Caco-2 (cell line): ENCODE data around the gene IGSF3. TPM values are rescaled to one million over a fixed set of nuclear protein-coding genes. Genes with fewer than 3 reads are reported as not detected.

ENCODE experiments used
- BruUV-seq: library from RNA; stranded (reverse); fragments of 400-500 nt; replicated peaks from 2 replicates; lab custom pipeline; 2021; lab: Mats Ljungman, UMichigan
- CTCF ChIA-PET: fragments of 300-600 bp; sonication (Branson Sonifier 250); formaldehyde crosslinking; loops from one replicate; lab custom pipeline; 2022; ENCODE audit warnings: antibody characterized with exemption; lab: Charles Lee
- POLR2A ChIA-PET: fragments of 300-600 bp; sonication (Branson Sonifier 250); formaldehyde crosslinking; loops from one replicate; lab custom pipeline; 2022; ENCODE audit warnings: antibody characterized with exemption; lab: Charles Lee
- DNase-seq, 2 experiments: peaks; one replicate each; pipeline versions ENCODE4 v3.0.0 to v3.0.0-alpha.2; 2020 to 2022
- H3K27me3 ChIP-seq: replicated peaks from 2 replicates; pipeline ENCODE4 v1.6.0; 2011; ENCODE audit warnings: low read length; ENCODE audit not compliant: control insufficient read depth, insufficient read depth
- H3K36me3 ChIP-seq: 2 replicates; pipeline ENCODE4 v1.5.1; 2011; ENCODE audit warnings: low read length; ENCODE audit not compliant: control insufficient read depth, insufficient read depth
- H3K4me1 ChIP-seq: fragments of 250-450 bp; sonication (Bioruptor Pico); 2 replicates; pipeline ENCODE4 v1.5.1; 2020; ENCODE audit warnings: mild to moderate bottlenecking
- H3K4me3 ChIP-seq: 2 replicates; pipeline ENCODE4 v1.5.1; 2011; ENCODE audit warnings: low read depth, mild to moderate bottlenecking, control low read depth, low read length
- H3K9me3 ChIP-seq: fragments of 250-450 bp; sonication (Bioruptor Pico); 2 replicates; pipeline ENCODE4 v1.5.1; 2020; ENCODE audit warnings: mild to moderate bottlenecking, moderate library complexity
- H3K27ac Mint-ChIP-seq: one replicate; pipeline ENCODE4 v1.8.0; 2022; ENCODE audit warnings: mixed read lengths; ENCODE audit not compliant: unreplicated experiment
- H3K27me3 Mint-ChIP-seq: one replicate; pipeline ENCODE4 v1.8.0; 2022; ENCODE audit warnings: mixed read lengths; ENCODE audit not compliant: insufficient read depth, unreplicated experiment
- H3K36me3 Mint-ChIP-seq: one replicate; pipeline ENCODE4 v1.8.0; 2022; ENCODE audit warnings: mild to moderate bottlenecking, mixed read lengths; ENCODE audit not compliant: insufficient read depth, unreplicated experiment
- H3K4me1 Mint-ChIP-seq: one replicate; pipeline ENCODE4 v1.8.0; 2022; ENCODE audit warnings: low read depth, mixed read lengths; ENCODE audit not compliant: unreplicated experiment
- H3K4me3 Mint-ChIP-seq: one replicate; pipeline ENCODE4 v1.8.0; 2022; ENCODE audit warnings: mild to moderate bottlenecking, moderate library complexity, mixed read lengths; ENCODE audit not compliant: unreplicated experiment
- H3K9me3 Mint-ChIP-seq: one replicate; pipeline ENCODE4 v1.8.0; 2022; ENCODE audit warnings: mixed read lengths; ENCODE audit not compliant: unreplicated experiment
- CTCF ChIP-seq, 2 experiments: fragments of 200-600 bp in 1 of 2; IDR thresholded peaks; 1 replicate in 1 of 2; 2 replicates in 1 of 2; pipeline versions ENCODE4 v1.5.1 to v1.8.0; 2011 to 2022; ENCODE audit warnings: antibody characterized with exemption in 1 of 2, control low read depth in 1 of 2, inconsistent platforms in 1 of 2, low read depth in 1 of 2, low read length in 1 of 2, mild to moderate bottlenecking in 1 of 2, moderate library complexity in 1 of 2; ENCODE audit not compliant: insufficient read depth in 1 of 2, severe bottlenecking in 1 of 2, unreplicated experiment in 1 of 2
- intact Hi-C: fragments of 100-400 bp; cut with micrococcal nuclease; formaldehyde crosslinking; loops from one replicate; pipeline ENCODE4 v1.10.0; 2022; ENCODE audit not compliant: unreplicated experiment
- total RNA-seq: library from RNA; stranded (reverse); gene quantifications from 2 replicates; pipeline ENCODE4 v1.2.3, GENCODE V29; 2022

The IGSF3 gene
- total RNA-seq, 1 experiment from 2014 or later: 24.0 TPM

GRCh38 chr1:116671912-116672311 is 4.4 kb upstream of the IGSF3 start:
- H3K4me1 ChIP-seq: no peaks in the 10 kb centered on the region
- ChIA-PET POLR2A (no interaction called here), CTCF (interaction anchor here (0.7 to 1.6 kb wide), 3 partner anchors 25 to 100 kb away, joined by 3 to 19 read pairs (median 4); no protein-coding TSS in a partner anchor)

GRCh38 chr1:116671072-116671760 is 3.7 kb upstream of the IGSF3 start:
- CTCF ChIA-PET: interaction anchor here (0.6 to 1.6 kb wide), 3 partner anchors 26 to 570 kb away, joined by 3 to 19 read pairs (median 3); no protein-coding TSS in a partner anchor
- BruUV-seq: no TSS peak
- Mint-ChIP-seq H3K9me3 (no peaks in the 10 kb centered on the region), H3K27me3 (no peaks in the 10 kb centered on the region), H3K4me3 (no peak overlapping the region), H3K36me3 (no peaks in the 10 kb centered on the region), H3K27ac (no peak overlapping the region), H3K4me1 (peaks cover 5% of the 10 kb centered on the region)
- Histone ChIP-seq H3K36me3 (no peaks in the 10 kb centered on the region), H3K4me3 (no peak overlapping the region), H3K27me3 (no peaks in the 10 kb centered on the region), H3K4me1 (no peaks in the 10 kb centered on the region), H3K9me3 (no peaks in the 10 kb centered on the region)
- POLR2A ChIA-PET: no interaction called here
- TF ChIP-seq CTCF (IDR thresholded peaks at IDR 0.05; ENCODE audit: insufficient read depth in 1 of 2, low read depth in 1 of 2, low read length in 1 of 2, severe bottlenecking in 1 of 2, unreplicated experiment in 1 of 2): no peak
- DNase-seq: no peak
- intact Hi-C loops: no loop called here

More at GRCh38 chr1:116671912-116672311, 4.4 kb upstream of the IGSF3 start:
- Mint-ChIP-seq H3K27me3 (no peaks in the 10 kb centered on the region), H3K9me3 (no peaks in the 10 kb centered on the region), H3K36me3 (no peaks in the 10 kb centered on the region), H3K27ac (no peak overlapping the region), H3K4me3 (no peak overlapping the region), H3K4me1 (peaks cover 4% of the 10 kb centered on the region)
- no peak overlapping the region for H3K4me3 ChIP-seq
- BruUV-seq: no TSS peak
- intact Hi-C loops: loop anchor here (1.0 kb wide), 1 partner anchor 98 kb away; no protein-coding TSS in a partner anchor
- H3K9me3 ChIP-seq: no peaks in the 10 kb centered on the region
- no peaks in the 10 kb centered on the region for H3K36me3 ChIP-seq
- no peak for TF ChIP-seq CTCF (IDR thresholded peaks at IDR 0.05; ENCODE audit: insufficient read depth in 1 of 2, low read depth in 1 of 2, low read length in 1 of 2, severe bottlenecking in 1 of 2, unreplicated experiment in 1 of 2)
- DNase-seq: no peak
- H3K27me3 ChIP-seq: no peaks in the 10 kb centered on the region

GRCh38 chr1:116668277-116668676 is 744 bp upstream of the IGSF3 start:
- no peak for TF ChIP-seq CTCF (IDR thresholded peaks at IDR 0.05; ENCODE audit: insufficient read depth in 1 of 2, low read depth in 1 of 2, low read length in 1 of 2, severe bottlenecking in 1 of 2, unreplicated experiment in 1 of 2)
- BruUV-seq: no TSS peak
- CTCF ChIA-PET: interaction anchor here (1.0 kb wide), 1 partner anchor 37 kb away, joined by 6 read pairs; no protein-coding TSS in a partner anchor
- Histone ChIP-seq H3K27me3 (no peaks in the 10 kb centered on the region), H3K36me3 (no peaks in the 10 kb centered on the region), H3K9me3 (no peaks in the 10 kb centered on the region), H3K4me1 (no peaks in the 10 kb centered on the region), H3K4me3 (peak overlapping the region; percentile 46)
- H3K9me3 Mint-ChIP-seq: no peaks in the 10 kb centered on the region
- POLR2A ChIA-PET: no interaction called here
- intact Hi-C loops: no loop called here
- H3K36me3 Mint-ChIP-seq: no peaks in the 10 kb centered on the region
- peak overlapping the region; percentile 72 for H3K4me3 Mint-ChIP-seq
- H3K4me1 Mint-ChIP-seq: peaks cover 14% of the 10 kb centered on the region
- no peaks in the 10 kb centered on the region for H3K27me3 Mint-ChIP-seq
- no peak overlapping the region for H3K27ac Mint-ChIP-seq
- no peak for DNase-seq
